Mammary epithelial cell (primary cell): Measurements from ENCODE around the gene RHOD.

ENCODE experiments used
- CTCF ChIP-seq, 2 donors: IDR thresholded peaks in 1 of 2; conservative IDR thresholded peaks in 1 of 2; 2 replicates each; pipeline ENCODE4 v1.5.1; 2011 to 2012; ENCODE audit warnings: inconsistent platforms in 2 of 2, low read length in 2 of 2, mild to moderate bottlenecking in 2 of 2, control low read depth in 1 of 2, low read depth in 1 of 2; ENCODE audit not compliant: insufficient read depth in 1 of 2; ENCODE audit errors: extremely low read depth in 1 of 2
- EZH2 ChIP-seq: IDR thresholded peaks from 2 replicates; pipeline ENCODE4 v1.6.1; 2012; ENCODE audit warnings: low read length, inconsistent platforms, borderline replicate concordance

- TF ChIP-seq CTCF (conservative IDR thresholded peaks at IDR 0.05 in 1 of 2, IDR thresholded peaks at IDR 0.05 in 1 of 2; ENCODE audit: extremely low read depth in 1 of 2, insufficient read depth in 1 of 2, low read depth in 1 of 2, low read length in 2 of 2) (no peak), EZH2 (no peak)
Observed at GRCh38 chr11:67034350-67034749, 22.3 kb upstream of the RHOD start.
